ENCODE data around the gene ABR.
A peak's percentile ranks its signal among the peaks of the same experiment; 100 is the strongest.

Gene ABR

GRCh38 chr17:1004769-1005295 lies 174.9 kb downstream of the ABR start:
- no peak for DNase-seq (ENCODE audit: low read depth)
- TF ChIP-seq CTCF (IDR thresholded peaks at IDR 0.05; ENCODE audit: control insufficient read depth, extremely low read depth, insufficient read depth) = no peak
- peak overlapping the region; percentile 41 for H3K4me3 ChIP-seq (ENCODE audit: low read depth, low read length)

- H3K4me3 ChIP-seq (ENCODE audit: low read depth, low read length) = no peak overlapping the region
- no peak for TF ChIP-seq CTCF (IDR thresholded peaks at IDR 0.05; ENCODE audit: control insufficient read depth, extremely low read depth, insufficient read depth)
- no peak for DNase-seq (ENCODE audit: low read depth)
Measured at GRCh38 chr17:1003972-1004768, 175.6 kb downstream of the ABR start.

- no peak overlapping the region for H3K4me3 ChIP-seq (ENCODE audit: low read depth, low read length)
- no peak for DNase-seq (ENCODE audit: low read depth)
- no peak for TF ChIP-seq CTCF (IDR thresholded peaks at IDR 0.05; ENCODE audit: control insufficient read depth, extremely low read depth, insufficient read depth)
Measured at GRCh38 chr17:1003633-1003971, 176.2 kb downstream of the ABR start.

- TF ChIP-seq CTCF (IDR thresholded peaks at IDR 0.05; ENCODE audit: control insufficient read depth, extremely low read depth, insufficient read depth) = no peak
- no peak for DNase-seq (ENCODE audit: low read depth)
- no peak overlapping the region for H3K4me3 ChIP-seq (ENCODE audit: low read depth, low read length)
Measured at GRCh38 chr17:1002771-1003555, 176.8 kb downstream of the ABR start.

GRCh38 chr17:1002412-1002753 lies 177.4 kb downstream of the ABR start:
- TF ChIP-seq CTCF (IDR thresholded peaks at IDR 0.05; ENCODE audit: control insufficient read depth, extremely low read depth, insufficient read depth) = no peak
- no peak overlapping the region for H3K4me3 ChIP-seq (ENCODE audit: low read depth, low read length)
- no peak for DNase-seq (ENCODE audit: low read depth)

GRCh38 chr17:1001640-1002411 lies 178.0 kb downstream of the ABR start:
- no peak for TF ChIP-seq CTCF (IDR thresholded peaks at IDR 0.05; ENCODE audit: control insufficient read depth, extremely low read depth, insufficient read depth)
- H3K4me3 ChIP-seq (ENCODE audit: low read depth, low read length) = no peak overlapping the region
- DNase-seq (ENCODE audit: low read depth) = no peak

Measured in LNCaP clone FGC (cell line).